HepG2 (cell line): ENCODE results near the gene GALNT1. TPM values are rescaled to one million over a fixed set of nuclear protein-coding genes. Genes with fewer than 3 reads are reported as not detected.

Experiments
- BCL6 ChIP-seq: IDR thresholded peaks from 2 replicates; pipeline ENCODE4 v1.6.1; 2016; ENCODE audit warnings: missing genetic modification reagents, missing compliant biosample characterization
- ISL2 ChIP-seq: sonication (generic); formaldehyde crosslinking; IDR thresholded peaks from 2 replicates; pipeline ENCODE4 v1.5.0; 2020; ENCODE audit warnings: missing genetic modification reagents
- MIXL1 ChIP-seq: IDR thresholded peaks from 2 replicates; pipeline ENCODE4 v1.6.1; 2016
- MLXIP ChIP-seq: sonication (generic); formaldehyde crosslinking; IDR thresholded peaks from 2 replicates; pipeline ENCODE4 v1.9.0; 2021; ENCODE audit warnings: missing genetic modification reagents, borderline replicate concordance
- NCOR1 ChIP-seq: fragments of 200-600 bp; sonication (generic); IDR thresholded peaks from 2 replicates; pipeline ENCODE4 v1.7.0; 2017; ENCODE audit warnings: antibody characterized with exemption, low read length, borderline replicate concordance
- PAWR ChIP-seq: sonication (generic); formaldehyde crosslinking; IDR thresholded peaks from 2 replicates; pipeline ENCODE4 v1.4.0; 2020; ENCODE audit warnings: missing genetic modification reagents, mild to moderate bottlenecking, borderline replicate concordance
- PLSCR1 ChIP-seq: sonication (generic); formaldehyde crosslinking; IDR thresholded peaks from 2 replicates; pipeline ENCODE4 v1.5.0; 2020; ENCODE audit warnings: missing genetic modification reagents, mild to moderate bottlenecking, borderline replicate concordance
- polyA plus RNA-seq, 8 experiments: library from polyadenylated mRNA; depleted of rRNA in 3 of 8; stranded (reverse) in 7 of 8; unstranded in 1 of 8; fragments of >200 nt; fragmentation: Illumina TruSeq in 4 of 8; extraction: Trizol in 4 of 8; gene quantifications; 2 replicates each; pipeline versions ENCODE4 v1.2.1 to v1.2.3, GENCODE V29; 2011 to 2016; ENCODE audit warnings: low read depth in 4 of 8, missing spikeins in 1 of 8, mixed read lengths in 1 of 8; ENCODE audit not compliant: insufficient read depth in 1 of 8
- total RNA-seq, 5 experiments: library from RNA; depleted of rRNA; stranded (reverse); fragments of >200 nt; fragmentation: Illumina TruSeq; extraction: Trizol; gene quantifications; 2 replicates each; pipeline ENCODE4 v1.2.3, GENCODE V29; 2016; ENCODE audit warnings: low read depth in 1 of 5
- TF ChIP-seq, protein P1 (sequence below): IDR thresholded peaks from 2 replicates; pipeline ENCODE4 v1.6.1; 2016; ENCODE audit warnings: missing compliant biosample characterization, missing genetic modification reagents, borderline replicate concordance

Gene GALNT1
- total and polyA plus RNA-seq, 2 of the 13 experiments (the other 11 are each of a cell fraction or from before 2014, with no cell fraction given): 41.1 to 100 TPM

GRCh38 chr18:35703043-35703688 is 121.6 kb downstream of the GALNT1 start (continued):
- peak; percentile 39; the same call in 1 of the 2 replicates for TF ChIP-seq NCOR1
- no peak for TF ChIP-seq MLXIP (CRISPR knock-in tag)
- TF ChIP-seq BCL6 (CRISPR knock-in tag): peak; percentile 31; the same call in 1 of the 2 replicates
- peak; percentile 61; the same call in 1 of the 2 replicates for TF ChIP-seq ISL2 (CRISPR knock-in tag)
- TF ChIP-seq, protein P1, sequence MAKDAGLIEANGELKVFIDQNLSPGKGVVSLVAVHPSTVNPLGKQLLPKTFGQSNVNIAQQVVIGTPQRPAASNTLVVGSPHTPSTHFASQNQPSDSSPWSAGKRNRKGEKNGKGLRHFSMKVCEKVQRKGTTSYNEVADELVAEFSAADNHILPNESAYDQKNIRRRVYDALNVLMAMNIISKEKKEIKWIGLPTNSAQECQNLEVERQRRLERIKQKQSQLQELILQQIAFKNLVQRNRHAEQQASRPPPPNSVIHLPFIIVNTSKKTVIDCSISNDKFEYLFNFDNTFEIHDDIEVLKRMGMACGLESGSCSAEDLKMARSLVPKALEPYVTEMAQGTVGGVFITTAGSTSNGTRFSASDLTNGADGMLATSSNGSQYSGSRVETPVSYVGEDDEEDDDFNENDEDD: no peak
- no peak for TF ChIP-seq PLSCR1 (CRISPR knock-in tag)
- no peak for TF ChIP-seq PAWR (CRISPR knock-in tag)
- TF ChIP-seq MIXL1 (CRISPR knock-in tag): peak; percentile 46; the same call in 1 of the 2 replicates
